SH-SY5Y (cell line): ENCODE data around the gene ARL14EP.

Experiments used
- GATA2 ChIP-seq: IDR thresholded peaks from 2 replicates; pipeline ENCODE4 v1.6.1; 2011; ENCODE audit warnings: mild to moderate bottlenecking, low read depth, low read length
- GATA3 ChIP-seq: IDR thresholded peaks from 2 replicates; pipeline ENCODE4 v1.6.1; 2011; ENCODE audit warnings: low read depth, mild to moderate bottlenecking, low read length, moderate library complexity

DNA sequence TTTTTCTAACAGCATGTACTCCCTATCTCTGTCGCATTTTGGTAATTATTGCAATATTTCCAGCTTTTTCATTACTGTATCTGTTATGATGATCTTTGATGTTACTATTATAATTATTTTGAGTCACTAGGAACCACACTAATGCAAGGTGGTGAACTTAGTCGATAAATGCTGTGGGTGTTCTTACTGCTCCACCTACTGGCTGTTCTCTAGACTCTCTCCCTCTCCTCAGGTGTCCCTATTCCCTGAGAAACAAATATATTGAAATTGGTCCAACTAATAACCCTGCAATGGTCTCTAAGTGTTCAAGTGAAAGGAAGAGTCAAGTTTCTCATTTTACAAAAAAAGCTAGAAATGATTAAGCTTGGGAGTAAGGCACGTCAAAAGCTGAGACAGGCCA lies 10.5 kb downstream of the ARL14EP start:
- no peak for TF ChIP-seq GATA3
- no peak for TF ChIP-seq GATA2
